ENCODE results near the gene TIAM2.

The TIAM2 gene

DNA sequence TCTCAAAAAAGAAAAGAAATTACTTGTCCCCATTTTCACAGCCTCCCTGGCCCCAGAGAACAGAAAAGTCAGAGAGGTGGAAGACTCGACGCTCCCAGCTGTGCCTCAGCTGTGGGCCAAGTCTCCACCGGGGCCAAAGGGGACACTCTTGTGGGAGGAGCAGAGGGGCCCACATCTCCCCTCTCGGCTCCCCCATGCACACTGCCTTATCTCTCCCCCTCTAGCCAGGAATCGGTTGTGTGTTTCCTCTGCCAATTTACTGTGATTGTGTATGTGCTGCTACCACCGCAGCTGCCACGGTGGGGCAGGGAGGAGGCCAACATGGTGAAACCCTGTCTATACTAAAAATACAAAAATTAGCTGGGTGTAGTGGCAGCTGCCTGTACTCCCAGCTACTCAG is 8.4 kb downstream of the TIAM2 start:
- H3K27me3 ChIP-seq (ENCODE audit: insufficient read depth, poor library complexity, severe bottlenecking) = no peaks in the 10 kb centered on the region
- TF ChIP-seq REST (IDR thresholded peaks at IDR 0.05; ENCODE audit: insufficient replicate concordance, low read depth) (no peak), SPI1 (IDR thresholded peaks at IDR 0.05; ENCODE audit: borderline replicate concordance, low read depth) (no peak), POLR2AphosphoS5 (IDR thresholded peaks at IDR 0.05; ENCODE audit: low read depth) (no peak), GABPA (IDR thresholded peaks at IDR 0.05; ENCODE audit: low read depth) (no peak)
- TF ChIP-seq, protein P1, sequence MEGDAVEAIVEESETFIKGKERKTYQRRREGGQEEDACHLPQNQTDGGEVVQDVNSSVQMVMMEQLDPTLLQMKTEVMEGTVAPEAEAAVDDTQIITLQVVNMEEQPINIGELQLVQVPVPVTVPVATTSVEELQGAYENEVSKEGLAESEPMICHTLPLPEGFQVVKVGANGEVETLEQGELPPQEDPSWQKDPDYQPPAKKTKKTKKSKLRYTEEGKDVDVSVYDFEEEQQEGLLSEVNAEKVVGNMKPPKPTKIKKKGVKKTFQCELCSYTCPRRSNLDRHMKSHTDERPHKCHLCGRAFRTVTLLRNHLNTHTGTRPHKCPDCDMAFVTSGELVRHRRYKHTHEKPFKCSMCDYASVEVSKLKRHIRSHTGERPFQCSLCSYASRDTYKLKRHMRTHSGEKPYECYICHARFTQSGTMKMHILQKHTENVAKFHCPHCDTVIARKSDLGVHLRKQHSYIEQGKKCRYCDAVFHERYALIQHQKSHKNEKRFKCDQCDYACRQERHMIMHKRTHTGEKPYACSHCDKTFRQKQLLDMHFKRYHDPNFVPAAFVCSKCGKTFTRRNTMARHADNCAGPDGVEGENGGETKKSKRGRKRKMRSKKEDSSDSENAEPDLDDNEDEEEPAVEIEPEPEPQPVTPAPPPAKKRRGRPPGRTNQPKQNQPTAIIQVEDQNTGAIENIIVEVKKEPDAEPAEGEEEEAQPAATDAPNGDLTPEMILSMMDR (IDR thresholded peaks at IDR 0.05; ENCODE audit: insufficient read depth, low read length) = no peak
- no peak overlapping the region for H3K27ac ChIP-seq (replicated peaks)
- H3K4me3 ChIP-seq (replicated peaks; ENCODE audit: insufficient read depth, low read length) = no peak overlapping the region
- no peak for DNase-seq (ENCODE audit: low read depth in 1 of 2, low spot score in 1 of 2)

- Histone ChIP-seq H3K27ac (replicated peaks) (no peak overlapping the region), H3K4me3 (replicated peaks; ENCODE audit: insufficient read depth, low read length) (no peak overlapping the region), H3K27me3 (ENCODE audit: insufficient read depth, poor library complexity, severe bottlenecking) (no peaks in the 10 kb centered on the region)
- no peak for DNase-seq (ENCODE audit: low read depth in 1 of 2, low spot score in 1 of 2)
- no peak for TF ChIP-seq SPI1 (IDR thresholded peaks at IDR 0.05; ENCODE audit: borderline replicate concordance, low read depth)
- TF ChIP-seq, protein P1 (IDR thresholded peaks at IDR 0.05; ENCODE audit: insufficient read depth, low read length) = no peak
- TF ChIP-seq GABPA (IDR thresholded peaks at IDR 0.05; ENCODE audit: low read depth) = no peak
- no peak for TF ChIP-seq POLR2AphosphoS5 (IDR thresholded peaks at IDR 0.05; ENCODE audit: low read depth)
- TF ChIP-seq REST (IDR thresholded peaks at IDR 0.05; ENCODE audit: insufficient replicate concordance, low read depth) = no peak
These were observed 8.9 kb downstream of the TIAM2 start for GRCh38 chr6:155004017-155004416.

GRCh38 chr6:155004576-155005372 is 9.7 kb downstream of the TIAM2 start:
- Histone ChIP-seq H3K4me3 (replicated peaks; ENCODE audit: insufficient read depth, low read length) (no peak overlapping the region), H3K27ac (replicated peaks) (no peak overlapping the region), H3K27me3 (ENCODE audit: insufficient read depth, poor library complexity, severe bottlenecking) (no peaks in the 10 kb centered on the region)
- TF ChIP-seq SPI1 (IDR thresholded peaks at IDR 0.05; ENCODE audit: borderline replicate concordance, low read depth) (no peak), POLR2AphosphoS5 (IDR thresholded peaks at IDR 0.05; ENCODE audit: low read depth) (no peak), GABPA (IDR thresholded peaks at IDR 0.05; ENCODE audit: low read depth) (no peak), REST (IDR thresholded peaks at IDR 0.05; ENCODE audit: insufficient replicate concordance, low read depth) (no peak)
- TF ChIP-seq, protein P1 (IDR thresholded peaks at IDR 0.05; ENCODE audit: insufficient read depth, low read length) = no peak
- no peak for DNase-seq (ENCODE audit: low read depth in 1 of 2, low spot score in 1 of 2)
